GM15510 (cell line): ENCODE results near the gene HTT-AS.

Source experiments
- POLR2A ChIP-seq: IDR thresholded peaks from 3 replicates; pipeline ENCODE4 v1.6.1; 2011; ENCODE audit warnings: borderline replicate concordance; ENCODE audit not compliant: insufficient read length; ENCODE audit errors: extremely low read depth

The HTT-AS gene

DNA sequence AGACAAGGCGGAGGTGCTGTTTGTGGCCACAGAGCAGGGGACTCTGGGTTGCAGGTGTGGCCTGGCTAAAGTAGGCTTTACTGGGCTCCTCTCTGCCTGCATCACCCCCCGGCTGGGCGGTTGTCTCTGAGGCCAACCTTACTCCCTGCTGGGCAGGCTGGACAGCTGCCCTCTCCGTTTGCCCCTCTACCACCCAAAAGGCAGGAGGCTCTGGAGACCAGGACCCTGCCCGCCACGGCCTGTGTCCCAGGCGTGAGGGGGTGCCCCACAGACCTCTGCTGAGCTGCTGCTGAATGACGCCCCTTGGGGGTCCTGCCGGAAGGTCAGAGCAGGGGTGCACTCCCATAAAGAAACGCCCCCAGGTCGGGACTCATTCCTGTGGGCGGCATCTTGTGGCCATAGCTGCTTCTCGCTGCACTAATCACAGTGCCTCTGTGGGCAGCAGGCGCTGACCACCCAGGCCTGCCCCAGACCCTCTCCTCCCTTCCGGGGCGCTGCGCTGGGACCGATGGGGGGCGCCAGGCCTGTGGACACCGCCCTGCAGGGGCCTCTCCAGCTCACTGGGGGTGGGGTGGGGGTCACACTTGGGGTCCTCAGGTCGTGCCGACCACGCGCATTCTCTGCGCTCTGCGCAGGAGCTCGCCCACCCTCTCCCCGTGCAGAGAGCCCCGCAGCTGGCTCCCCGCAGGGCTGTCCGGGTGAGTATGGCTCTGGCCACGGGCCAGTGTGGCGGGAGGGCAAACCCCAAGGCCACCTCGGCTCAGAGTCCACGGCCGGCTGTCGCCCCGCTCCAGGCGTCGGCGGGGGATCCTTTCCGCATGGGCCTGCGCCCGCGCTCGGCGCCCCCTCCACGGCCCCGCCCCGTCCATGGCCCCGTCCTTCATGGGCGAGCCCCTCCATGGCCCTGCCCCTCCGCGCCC, 920 bp downstream of the HTT-AS start:
- peak; percentile 73 for TF ChIP-seq POLR2A

DNA sequence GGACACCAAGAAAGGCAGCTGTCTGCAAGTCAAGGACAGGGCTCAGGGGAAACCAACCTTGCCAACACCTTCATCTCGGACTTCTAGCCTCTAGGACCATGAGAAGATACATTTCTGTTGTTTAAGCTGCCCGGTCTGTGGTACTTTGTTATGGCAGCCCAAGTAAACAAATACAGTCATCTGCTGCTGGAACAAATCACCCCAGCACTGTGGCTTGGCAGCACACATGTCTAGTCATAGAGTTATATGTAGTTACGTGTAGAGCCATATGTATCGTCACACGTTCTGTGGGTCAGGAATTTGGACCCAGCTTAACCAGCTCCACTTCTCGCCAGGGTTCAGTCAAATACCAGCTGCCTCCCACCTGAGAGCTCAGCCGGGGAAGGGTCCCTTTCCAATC, 2.5 kb downstream of the HTT-AS start:
- no peak for TF ChIP-seq POLR2A

- no peak for TF ChIP-seq POLR2A
Measured at GRCh38 chr4:3070709-3071500, 3.4 kb downstream of the HTT-AS start.

GRCh38 chr4:3069661-3070199, 4.6 kb downstream of the HTT-AS start:
- TF ChIP-seq POLR2A = no peak

GRCh38 chr4:3067473-3068001, 6.8 kb downstream of the HTT-AS start:
- no peak for TF ChIP-seq POLR2A

DNA sequence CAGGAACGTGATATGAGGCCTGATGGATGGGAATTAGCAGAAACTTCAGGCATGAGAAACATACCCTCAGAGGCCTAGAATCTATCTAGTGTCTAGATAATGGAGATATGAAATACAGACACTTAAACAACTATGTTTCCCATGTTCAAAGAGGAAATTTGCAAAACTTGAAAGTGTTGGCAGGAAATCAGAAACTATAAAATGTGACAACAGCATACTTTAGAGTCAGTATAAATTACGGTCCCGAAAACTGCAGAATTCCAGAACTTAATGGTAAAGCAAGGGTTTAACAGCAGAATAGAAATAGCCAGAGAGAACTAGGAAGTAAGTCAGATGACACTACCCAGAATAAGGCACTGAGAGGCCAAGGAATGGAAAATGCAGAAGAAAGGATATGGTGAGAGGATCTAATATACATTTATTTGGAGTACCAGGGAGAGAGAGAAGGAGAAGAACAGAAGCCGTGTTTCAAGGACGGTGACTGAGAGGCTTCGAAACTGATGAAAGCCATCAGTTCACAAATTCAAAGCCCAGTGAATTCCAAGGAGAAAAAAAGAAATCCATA, 7.4 kb downstream of the HTT-AS start:
- no peak for TF ChIP-seq POLR2A

- TF ChIP-seq POLR2A = no peak
Measured at GRCh38 chr4:3065551-3065950, 8.8 kb downstream of the HTT-AS start.

DNA sequence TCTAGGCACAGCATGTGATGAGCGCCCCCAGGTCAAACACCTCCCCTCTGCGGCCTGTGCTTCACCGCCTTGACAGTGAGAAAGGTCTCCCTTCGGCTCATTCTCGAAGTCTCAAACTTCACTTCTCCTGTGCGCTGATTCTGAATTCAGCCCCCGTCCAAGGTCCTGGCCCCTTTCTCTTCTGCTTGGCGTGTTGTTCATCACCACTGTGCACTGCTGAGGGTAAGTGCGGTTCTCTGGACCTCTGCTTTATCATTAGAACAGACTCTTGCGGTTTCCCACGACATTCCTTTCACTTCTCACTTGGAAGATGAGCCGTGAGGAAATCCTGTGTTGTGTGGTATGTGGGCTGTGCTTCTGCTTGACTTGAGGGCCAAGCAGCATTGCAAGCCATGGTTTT, 11.9 kb downstream of the HTT-AS start:
- TF ChIP-seq POLR2A = no peak

DNA sequence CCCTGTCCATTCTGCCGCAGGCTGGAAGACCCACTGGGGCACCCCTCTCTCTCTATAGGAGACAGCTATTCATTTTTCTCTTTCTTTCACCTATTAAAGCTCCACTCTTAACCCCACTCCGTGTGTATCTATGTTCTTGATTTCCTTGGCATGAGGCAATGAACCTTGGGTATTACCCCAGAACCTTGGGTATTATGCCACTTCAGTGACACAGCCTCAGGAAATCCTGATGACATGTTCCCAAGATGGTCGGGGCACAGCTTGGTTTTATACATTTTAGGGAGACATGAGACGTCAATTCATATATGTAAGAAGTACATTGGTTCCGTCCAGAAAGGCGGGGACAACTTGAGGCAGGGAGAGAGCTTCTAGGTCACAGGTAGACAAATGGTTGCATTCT, 13.4 kb downstream of the HTT-AS start:
- TF ChIP-seq POLR2A = no peak

- TF ChIP-seq POLR2A = no peak
Measured at GRCh38 chr4:3059943-3060342, 14.4 kb downstream of the HTT-AS start.

DNA sequence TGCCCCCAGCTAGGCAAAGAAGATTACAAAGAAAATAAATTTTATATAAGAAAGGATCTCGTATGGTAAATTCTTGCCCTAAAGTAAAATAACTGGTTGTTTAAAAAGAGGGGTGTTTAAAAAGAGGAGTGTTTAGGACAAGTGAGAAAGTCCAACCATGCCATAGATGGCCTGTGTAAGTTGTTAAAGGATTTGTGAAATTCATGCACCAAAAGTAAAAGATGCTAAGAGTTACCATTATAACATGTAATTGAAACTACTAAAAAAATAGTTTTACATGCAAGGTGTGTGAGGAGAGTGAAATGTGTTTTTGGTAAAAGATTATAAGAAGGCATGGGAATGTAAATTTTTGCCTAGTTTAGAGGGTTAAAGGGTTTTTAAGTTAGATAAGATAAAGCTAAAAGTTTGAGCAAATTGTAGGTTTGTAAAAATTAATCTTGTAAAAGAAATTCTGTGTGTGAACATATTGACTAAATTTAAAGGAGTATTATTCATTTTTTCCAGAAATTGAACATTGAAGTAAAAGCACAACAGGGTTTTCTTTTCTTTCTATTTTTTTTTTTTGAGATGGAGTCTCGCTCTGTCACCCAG, 20.1 kb downstream of the HTT-AS start:
- no peak for TF ChIP-seq POLR2A

- peak; percentile 20 for TF ChIP-seq POLR2A
Measured at GRCh38 chr4:3047464-3048286, 26.7 kb downstream of the HTT-AS start.

- no peak for TF ChIP-seq POLR2A
Measured at GRCh38 chr4:3046623-3047022, 27.7 kb downstream of the HTT-AS start.

GRCh38 chr4:3046162-3046561, 28.2 kb downstream of the HTT-AS start:
- TF ChIP-seq POLR2A = no peak
